BLaER1 treated with 17β-estradiol and CSF1 and Interleukin-3, amounts not matched to agents 10 nM and 100 nM (cell line): ENCODE data around the gene ADGRB2.

ENCODE experiments used
- H3K27ac ChIP-seq, 11 experiments: shearing (Covaris generic); formaldehyde crosslinking; 2 replicates each; pipeline ENCODE4 v1.8.1; 2022
- H3K27me3 ChIP-seq, 11 experiments: shearing (Covaris generic); formaldehyde crosslinking; 2 replicates each; pipeline ENCODE4 v1.8.1; 2022
- H3K36me3 ChIP-seq, 11 experiments: shearing (Covaris generic); formaldehyde crosslinking; 2 replicates each; pipeline ENCODE4 v1.8.1; 2022
- H3K4me1 ChIP-seq, 10 experiments: shearing (Covaris generic); formaldehyde crosslinking; 2 replicates each; pipeline ENCODE4 v1.8.1; 2022
- H3K4me2 ChIP-seq, 11 experiments: shearing (Covaris generic); formaldehyde crosslinking; 2 replicates each; pipeline ENCODE4 v1.8.1; 2022
- H3K4me3 ChIP-seq, 10 experiments: shearing (Covaris generic); formaldehyde crosslinking; 2 replicates each; pipeline ENCODE4 v1.8.1; 2022
- H3K9ac ChIP-seq, 11 experiments: shearing (Covaris generic); formaldehyde crosslinking; 2 replicates each; pipeline ENCODE4 v1.8.1; 2022
- H3K9me3 ChIP-seq, 11 experiments: shearing (Covaris generic); formaldehyde crosslinking; replicated peaks in 1 of 11; 2 replicates each; pipeline ENCODE4 v1.8.1; 2022
- H4K20me1 ChIP-seq, 11 experiments: shearing (Covaris generic); formaldehyde crosslinking; 2 replicates each; pipeline ENCODE4 v1.8.1; 2022
- Cebpa-rat ChIP-seq, 11 experiments: shearing (Covaris generic); IDR thresholded peaks; 2 replicates each; pipeline ENCODE4 v1.8.1; 2022

The ADGRB2 gene

GRCh38 chr1:31787261-31787660, 23.1 kb upstream of the ADGRB2 start:
- Histone ChIP-seq H3K36me3 (no peaks in the 10 kb centered on the region), H3K9ac (peak overlapping the region in 2 of 11 experiments; percentile 82 to 86; a peak in 3 of 22 replicates), H3K4me2 (peak overlapping the region; percentile 72 to 97 (median 95); a peak in 19 of 22 replicates), H3K9me3 (no peaks in the 10 kb centered on the region), H3K4me3 (no peak overlapping the region), H4K20me1 (no peaks in the 10 kb centered on the region), H3K27me3 (no peaks in the 10 kb centered on the region), H3K4me1 (peaks cover 40 to 72% (median 60%) of the 10 kb centered on the region in 10 experiments), H3K27ac (peak overlapping the region in 9 of 11 experiments; percentile 74 to 95 (median 88); a peak in 10 of 22 replicates)
- no peak for TF ChIP-seq Cebpa-rat (IDR thresholded peaks at IDR 0.05)

GRCh38 chr1:31786366-31787060, 22.4 kb upstream of the ADGRB2 start:
- Histone ChIP-seq H3K4me3 (no peak overlapping the region), H3K9me3 (no peaks in the 10 kb centered on the region), H4K20me1 (no peaks in the 10 kb centered on the region), H3K4me1 (peaks cover 46 to 79% (median 68%) of the 10 kb centered on the region in 10 experiments), H3K4me2 (peak overlapping the region in 5 of 11 experiments; percentile 72 to 97 (median 96); a peak in 3 of 22 replicates), H3K36me3 (no peaks in the 10 kb centered on the region), H3K9ac (no peak overlapping the region), H3K27me3 (no peaks in the 10 kb centered on the region), H3K27ac (no peak overlapping the region)
- TF ChIP-seq Cebpa-rat (IDR thresholded peaks at IDR 0.05): no peak

GRCh38 chr1:31785947-31786290, 21.8 kb upstream of the ADGRB2 start:
- no peaks in the 10 kb centered on the region for H3K9me3 ChIP-seq
- H3K36me3 ChIP-seq: no peaks in the 10 kb centered on the region
- peaks cover 51 to 85% (median 74%) of the 10 kb centered on the region in 10 experiments for H3K4me1 ChIP-seq
- H3K27ac ChIP-seq: no peak overlapping the region
- H3K9ac ChIP-seq: no peak overlapping the region
- H3K4me3 ChIP-seq: no peak overlapping the region
- no peaks in the 10 kb centered on the region for H3K27me3 ChIP-seq
- H4K20me1 ChIP-seq: no peaks in the 10 kb centered on the region
- peak overlapping the region in 9 of 11 experiments; percentile 70 to 96 (median 77); a peak in 15 of 22 replicates for H3K4me2 ChIP-seq
- no peak for TF ChIP-seq Cebpa-rat (IDR thresholded peaks at IDR 0.05)

GRCh38 chr1:31785020-31785946, 21.1 kb upstream of the ADGRB2 start:
- Histone ChIP-seq H4K20me1 (no peaks in the 10 kb centered on the region), H3K9me3 (no peaks in the 10 kb centered on the region), H3K27ac (peak overlapping the region in 9 of 11 experiments; percentile 59 to 80 (median 65); a peak in 16 of 22 replicates), H3K4me3 (no peak overlapping the region), H3K27me3 (no peaks in the 10 kb centered on the region), H3K36me3 (no peaks in the 10 kb centered on the region), H3K4me2 (peak overlapping the region; percentile 56 to 96 (median 74)), H3K9ac (peak overlapping the region in 9 of 11 experiments; percentile 28 to 71 (median 52); a peak in 12 of 22 replicates), H3K4me1 (peaks cover 51 to 89% (median 76%) of the 10 kb centered on the region in 10 experiments)
- TF ChIP-seq Cebpa-rat (IDR thresholded peaks at IDR 0.05): no peak

GRCh38 chr1:31784356-31785019, 20.3 kb upstream of the ADGRB2 start:
- no peak for TF ChIP-seq Cebpa-rat (IDR thresholded peaks at IDR 0.05)
- Histone ChIP-seq H3K9ac (peak overlapping the region in 10 of 11 experiments; percentile 29 to 71 (median 52); a peak in 15 of 22 replicates), H4K20me1 (no peaks in the 10 kb centered on the region), H3K4me1 (peaks cover 50 to 92% (median 81%) of the 10 kb centered on the region in 10 experiments), H3K27me3 (no peaks in the 10 kb centered on the region), H3K36me3 (no peaks in the 10 kb centered on the region), H3K9me3 (no peaks in the 10 kb centered on the region), H3K27ac (peak overlapping the region in 9 of 11 experiments; percentile 59 to 80 (median 65); a peak in 18 of 22 replicates), H3K4me3 (no peak overlapping the region), H3K4me2 (peak overlapping the region; percentile 56 to 96 (median 74))

- no peak for TF ChIP-seq Cebpa-rat (IDR thresholded peaks at IDR 0.05)
- Histone ChIP-seq H3K27me3 (peaks cover 0 to 1% (median 0%) of the 10 kb centered on the region in 11 experiments; a peak in 1 of 22 replicates), H3K4me3 (no peak overlapping the region), H3K9ac (peak overlapping the region in 5 of 11 experiments; percentile 48 to 71 (median 67); a peak in 5 of 22 replicates), H3K9me3 (no peaks in the 10 kb centered on the region), H3K36me3 (no peaks in the 10 kb centered on the region), H3K4me1 (peaks cover 47 to 90% (median 82%) of the 10 kb centered on the region in 10 experiments), H3K4me2 (peak overlapping the region; percentile 56 to 96 (median 74)), H3K27ac (peak overlapping the region in 6 of 11 experiments; percentile 63 to 80 (median 68); a peak in 10 of 22 replicates), H4K20me1 (no peaks in the 10 kb centered on the region)
Observed at GRCh38 chr1:31783846-31784245, 19.7 kb upstream of the ADGRB2 start.

GRCh38 chr1:31782421-31783410, 18.6 kb upstream of the ADGRB2 start:
- no peak for TF ChIP-seq Cebpa-rat (IDR thresholded peaks at IDR 0.05)
- no peaks in the 10 kb centered on the region for H4K20me1 ChIP-seq
- H3K4me2 ChIP-seq: peak overlapping the region; percentile 5 to 84 (median 71); a peak in 21 of 22 replicates
- peaks cover 42 to 81% (median 75%) of the 10 kb centered on the region in 10 experiments for H3K4me1 ChIP-seq
- H3K9me3 ChIP-seq: no peaks in the 10 kb centered on the region
- H3K9ac ChIP-seq: peak overlapping the region in 7 of 11 experiments; percentile 21 to 51 (median 29); a peak in 6 of 22 replicates
- H3K27me3 ChIP-seq: peaks cover 0 to 3% (median 0%) of the 10 kb centered on the region in 11 experiments; a peak in 4 of 22 replicates
- no peaks in the 10 kb centered on the region for H3K36me3 ChIP-seq
- no peak overlapping the region for H3K4me3 ChIP-seq
- H3K27ac ChIP-seq: peak overlapping the region in 2 of 11 experiments; percentile 38 to 47; a peak in 2 of 22 replicates
